Measurements from ENCODE around the gene CCL1. TPM values are rescaled to one million over a fixed set of nuclear protein-coding genes. Genes with fewer than 3 reads are reported as not detected.

The CCL1 gene
- total and polyA plus RNA-seq, 2 donors (not counting 1 experiment from before 2014, with no cell fraction given): not detected

GRCh38 chr17:34383216-34383615 is 20.2 kb upstream of the CCL1 start:
- no peak for DNase-seq (ENCODE audit: low read depth in 2 of 2)
- H3K36me3 ChIP-seq (ENCODE audit: control insufficient read depth, insufficient read depth, low read length): no peaks in the 10 kb centered on the region
- H2AFZ ChIP-seq (ENCODE audit: low read length): no peak overlapping the region
- no peak overlapping the region for H3K9ac ChIP-seq (ENCODE audit: insufficient read depth, low read length)
- H3K4me1 ChIP-seq (ENCODE audit: control insufficient read depth, extremely low read depth, insufficient read depth, low read length): no peaks in the 10 kb centered on the region
- no peak overlapping the region for H3K4me3 ChIP-seq (replicated peaks in 1 of 4; ENCODE audit: control extremely low read depth in 1 of 4, insufficient read depth in 1 of 4, low read depth in 3 of 4, low read length in 4 of 4)
- H3K27ac ChIP-seq (ENCODE audit: insufficient read depth, low read length): no peak overlapping the region
- H3K27me3 ChIP-seq (ENCODE audit: control insufficient read depth, insufficient read depth, low read length): no peaks in the 10 kb centered on the region
- no peaks in the 10 kb centered on the region for H3K79me2 ChIP-seq (ENCODE audit: control insufficient read depth, insufficient read depth, low read length)
- H3K9me3 ChIP-seq (ENCODE audit: control insufficient read depth, insufficient read depth, low read depth, low read length): no peaks in the 10 kb centered on the region
- no peak overlapping the region for H3K4me2 ChIP-seq (ENCODE audit: extremely low read depth, insufficient read depth, low read length)
- TF ChIP-seq CTCF (conservative IDR thresholded peaks at IDR 0.05 in 1 of 2, IDR thresholded peaks at IDR 0.05 in 1 of 2; ENCODE audit: low read depth in 1 of 2, low read length in 2 of 2) (no peak), EZH2 (IDR thresholded peaks at IDR 0.05; ENCODE audit: low read length, missing control alignments) (no peak)
- H4K20me1 ChIP-seq (ENCODE audit: control insufficient read depth, extremely low read depth, insufficient read depth, low read length): no peaks in the 10 kb centered on the region

GRCh38 chr17:34382621-34383124 is 19.6 kb upstream of the CCL1 start:
- no peak for DNase-seq (ENCODE audit: low read depth in 2 of 2)
- Histone ChIP-seq H3K27me3 (ENCODE audit: control insufficient read depth, insufficient read depth, low read length) (no peaks in the 10 kb centered on the region), H3K9ac (ENCODE audit: insufficient read depth, low read length) (no peak overlapping the region), H3K27ac (ENCODE audit: insufficient read depth, low read length) (no peak overlapping the region), H3K4me3 (replicated peaks in 1 of 4; ENCODE audit: control extremely low read depth in 1 of 4, insufficient read depth in 1 of 4, low read depth in 3 of 4, low read length in 4 of 4) (no peak overlapping the region), H3K79me2 (ENCODE audit: control insufficient read depth, insufficient read depth, low read length) (no peaks in the 10 kb centered on the region), H3K36me3 (ENCODE audit: control insufficient read depth, insufficient read depth, low read length) (no peaks in the 10 kb centered on the region), H2AFZ (ENCODE audit: low read length) (no peak overlapping the region), H3K4me2 (ENCODE audit: extremely low read depth, insufficient read depth, low read length) (no peak overlapping the region), H3K9me3 (ENCODE audit: control insufficient read depth, insufficient read depth, low read depth, low read length) (no peaks in the 10 kb centered on the region), H4K20me1 (ENCODE audit: control insufficient read depth, extremely low read depth, insufficient read depth, low read length) (no peaks in the 10 kb centered on the region), H3K4me1 (ENCODE audit: control insufficient read depth, extremely low read depth, insufficient read depth, low read length) (no peaks in the 10 kb centered on the region)
- TF ChIP-seq CTCF (conservative IDR thresholded peaks at IDR 0.05 in 1 of 2, IDR thresholded peaks at IDR 0.05 in 1 of 2; ENCODE audit: low read depth in 1 of 2, low read length in 2 of 2) (no peak), EZH2 (IDR thresholded peaks at IDR 0.05; ENCODE audit: low read length, missing control alignments) (no peak)

GRCh38 chr17:34379868-34380267 is 16.8 kb upstream of the CCL1 start:
- Histone ChIP-seq H3K36me3 (ENCODE audit: control insufficient read depth, insufficient read depth, low read length) (no peaks in the 10 kb centered on the region), H3K9ac (ENCODE audit: insufficient read depth, low read length) (no peak overlapping the region), H4K20me1 (ENCODE audit: control insufficient read depth, extremely low read depth, insufficient read depth, low read length) (no peaks in the 10 kb centered on the region), H3K4me1 (ENCODE audit: control insufficient read depth, extremely low read depth, insufficient read depth, low read length) (no peaks in the 10 kb centered on the region), H3K79me2 (ENCODE audit: control insufficient read depth, insufficient read depth, low read length) (no peaks in the 10 kb centered on the region), H3K4me2 (ENCODE audit: extremely low read depth, insufficient read depth, low read length) (no peak overlapping the region), H3K4me3 (replicated peaks in 1 of 4; ENCODE audit: control extremely low read depth in 1 of 4, insufficient read depth in 1 of 4, low read depth in 3 of 4, low read length in 4 of 4) (no peak overlapping the region), H3K27me3 (ENCODE audit: control insufficient read depth, insufficient read depth, low read length) (no peaks in the 10 kb centered on the region), H3K27ac (ENCODE audit: insufficient read depth, low read length) (no peak overlapping the region), H2AFZ (ENCODE audit: low read length) (no peak overlapping the region), H3K9me3 (ENCODE audit: control insufficient read depth, insufficient read depth, low read depth, low read length) (no peaks in the 10 kb centered on the region)
- no peak for TF ChIP-seq EZH2 (IDR thresholded peaks at IDR 0.05; ENCODE audit: low read length, missing control alignments)
- no peak for TF ChIP-seq CTCF (conservative IDR thresholded peaks at IDR 0.05 in 1 of 2, IDR thresholded peaks at IDR 0.05 in 1 of 2; ENCODE audit: low read depth in 1 of 2, low read length in 2 of 2)
- DNase-seq (ENCODE audit: low read depth in 2 of 2): no peak
